Activated naive CD4-positive, alpha-beta T cell treated with anti-CD3 and anti-CD28 coated beads, Interleukin-2, amount 50 U/mL, for 16 hours (primary cell): ENCODE data around the gene MED19.
"Not testable (repeated sequence)": the region's sequence is repeated elsewhere in the genome, so short reads cannot be mapped to it uniquely, and the experiment has no call there.

Source experiments
- DNase-seq: peaks from one replicate; pipeline ENCODE4 v3.0.0-alpha.2; 2020

MED19 gene

GRCh38 chr11:57704932-57705331 is 7.1 kb downstream of the MED19 start:
- DNase-seq, result no peak

DNA sequence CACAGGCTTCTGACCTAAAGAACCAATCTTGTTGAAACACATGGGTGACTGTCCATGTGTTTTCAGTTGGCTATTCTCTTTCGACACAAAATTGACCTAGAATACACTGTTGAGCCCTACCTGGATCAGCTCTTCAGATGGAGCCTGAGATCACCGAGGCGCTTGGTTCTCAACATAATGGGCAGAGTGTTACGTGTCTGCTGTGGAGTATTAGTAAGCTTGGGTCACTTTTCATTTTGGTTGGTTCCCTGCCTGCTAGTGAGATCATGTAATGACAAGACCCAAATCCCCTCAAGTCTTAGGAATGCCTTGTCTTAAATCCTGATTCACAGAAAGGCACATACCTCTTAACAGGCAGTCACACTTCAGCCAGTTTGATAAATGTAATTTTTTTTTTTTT is 8.7 kb downstream of the MED19 start:
- no peak for DNase-seq

DNA sequence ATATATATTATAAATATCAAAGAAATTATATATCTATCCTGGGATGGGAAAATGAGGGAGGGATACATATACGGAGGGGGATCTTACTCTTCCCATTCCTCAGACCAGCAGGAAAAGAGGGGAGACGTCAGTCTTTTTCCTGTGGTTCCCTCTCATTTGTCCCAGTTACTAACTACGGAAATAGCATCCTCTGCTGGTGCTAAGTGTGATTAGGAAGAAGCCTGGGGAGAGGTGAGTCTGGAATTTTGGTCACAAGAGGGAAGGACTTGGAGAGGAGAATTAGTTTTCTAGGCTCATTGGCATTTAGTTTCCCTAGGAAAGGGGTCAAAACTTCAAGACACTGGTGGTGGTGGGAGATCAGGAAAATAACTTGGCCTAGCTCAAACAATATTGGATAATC is 11.6 kb downstream of the MED19 start:
- DNase-seq, result no peak

- no peak for DNase-seq
Observed at GRCh38 chr11:57699813-57700212, 12.2 kb downstream of the MED19 start.

- DNase-seq, result no peak
Observed at GRCh38 chr11:57698843-57699365, 13.1 kb downstream of the MED19 start.

DNA sequence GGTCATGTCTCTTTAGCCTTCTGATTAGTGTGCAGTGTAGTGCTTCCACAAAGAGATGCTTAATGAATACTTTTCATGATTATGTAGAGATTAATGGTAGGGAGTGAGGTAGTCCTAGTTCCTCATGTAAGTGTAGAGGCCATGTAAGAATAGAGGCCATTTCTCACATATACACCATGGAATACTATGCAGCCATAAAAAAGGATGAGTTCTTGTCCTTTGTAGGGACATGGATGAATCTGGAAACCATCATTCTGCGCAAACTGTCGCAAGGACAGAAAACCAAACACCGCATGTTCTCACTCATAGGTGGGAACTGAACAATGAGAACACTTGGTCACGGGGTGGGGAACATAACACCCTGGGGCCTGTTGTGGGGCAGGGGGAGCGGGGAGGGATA is 21.5 kb downstream of the MED19 start:
- not testable (repeated sequence) for DNase-seq

- no peak for DNase-seq
Observed at GRCh38 chr11:57681168-57681567, 30.8 kb downstream of the MED19 start.

GRCh38 chr11:57680552-57680874 is 31.5 kb downstream of the MED19 start:
- DNase-seq, result no peak

DNA sequence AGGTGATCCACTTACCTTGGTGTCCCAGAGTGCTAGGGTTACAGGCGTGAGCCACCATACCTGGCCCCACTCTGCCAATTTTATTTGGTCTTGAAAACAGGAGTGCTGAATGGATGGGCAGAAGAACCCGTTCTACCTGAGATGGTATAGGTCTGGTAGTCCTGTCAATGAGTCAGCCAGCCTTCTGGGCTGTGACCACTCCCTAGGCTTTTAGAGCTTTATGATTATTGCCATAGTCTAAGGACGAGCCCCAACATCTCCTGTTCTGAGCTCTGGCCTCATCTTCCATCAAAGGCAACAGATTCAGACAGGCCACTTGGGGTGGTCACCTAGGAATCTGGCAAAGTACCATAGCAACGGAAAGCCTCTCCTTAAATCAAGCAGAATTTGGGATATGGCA is 32.6 kb downstream of the MED19 start:
- no peak for DNase-seq

GRCh38 chr11:57675176-57675941 is 36.7 kb downstream of the MED19 start:
- no peak for DNase-seq

GRCh38 chr11:57674251-57674650 is 37.8 kb downstream of the MED19 start:
- DNase-seq, result no peak

DNA sequence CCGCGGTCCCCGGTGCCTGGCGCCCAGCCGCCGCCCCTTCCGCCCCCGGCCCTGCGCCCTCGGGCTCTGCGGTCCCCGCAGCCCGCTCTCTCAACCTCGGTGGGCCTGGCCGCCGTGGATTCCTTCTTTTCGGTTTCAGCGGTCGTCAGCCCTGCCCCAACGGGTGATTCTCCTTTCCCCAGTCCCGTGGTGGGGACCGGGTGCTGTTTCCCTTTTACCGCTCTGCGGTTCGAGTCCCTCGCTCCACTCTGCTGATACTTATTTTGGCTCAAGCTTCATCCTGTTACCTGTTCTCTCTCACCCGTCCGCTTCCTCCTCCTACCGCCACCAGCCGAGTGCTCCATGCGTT is 43.6 kb downstream of the MED19 start:
- no peak for DNase-seq

- peak; percentile 99 for DNase-seq
Observed at GRCh38 chr11:57667736-57668433, 44.1 kb downstream of the MED19 start, which contains the start of gene ZDHHC5. TSS of gene ZDHHC5 (plus strand) at chr11:57668114. CDS start at chr11:57673091, 4,977 bp downstream.

DNA sequence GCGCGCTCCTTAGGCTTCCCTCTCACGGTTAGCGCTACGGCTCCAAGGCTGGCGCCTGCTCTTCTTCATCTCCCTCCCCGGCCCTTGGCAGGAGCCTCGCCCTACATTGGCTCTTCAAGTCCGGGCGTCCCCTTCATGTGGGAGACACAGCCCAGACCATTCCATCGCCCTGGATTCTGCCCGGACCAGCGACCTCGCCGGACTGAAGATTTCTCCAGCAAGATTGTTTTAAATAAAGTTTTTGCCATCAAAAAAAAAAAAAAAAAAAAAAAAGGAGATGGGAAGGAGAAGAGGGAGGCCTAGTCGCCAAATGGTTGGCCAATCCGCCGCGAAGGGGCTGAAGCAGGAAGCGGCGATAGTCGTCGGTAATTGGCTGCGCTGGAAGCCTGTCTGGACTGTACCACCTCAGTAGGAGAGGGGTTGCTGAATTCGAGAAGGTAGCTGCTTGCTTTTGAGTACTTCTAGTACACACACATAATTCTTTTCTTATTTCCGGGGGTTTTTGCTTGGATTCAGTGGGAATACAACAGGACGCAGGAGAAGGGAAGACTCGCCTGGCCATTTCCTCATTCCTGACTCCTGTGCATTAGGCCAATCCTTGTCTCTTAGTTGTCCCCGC is 44.8 kb downstream of the MED19 start:
- DNase-seq, result peak; percentile 92

GRCh38 chr11:57663975-57664374 is 48.0 kb downstream of the MED19 start:
- no peak for DNase-seq

- DNase-seq, result no peak
Observed at GRCh38 chr11:57662893-57663292, 49.1 kb downstream of the MED19 start.

DNA sequence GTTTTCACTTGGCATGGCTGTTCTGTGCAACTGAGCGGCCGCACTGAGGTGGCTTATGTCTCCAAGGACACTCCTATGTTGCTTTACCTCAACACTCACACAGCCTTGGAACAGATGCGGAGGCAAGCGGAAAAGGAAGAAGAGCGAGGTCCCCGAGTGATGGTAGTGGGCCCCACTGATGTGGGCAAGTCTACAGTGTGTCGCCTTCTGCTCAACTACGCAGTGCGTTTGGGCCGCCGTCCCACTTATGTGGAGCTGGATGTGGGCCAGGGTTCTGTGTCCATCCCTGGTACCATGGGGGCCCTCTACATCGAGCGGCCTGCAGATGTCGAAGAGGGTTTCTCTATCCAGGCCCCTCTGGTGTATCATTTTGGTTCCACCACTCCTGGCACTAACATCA is 52.3 kb downstream of the MED19 start:
- DNase-seq, result no peak

- DNase-seq, result no peak
Observed at GRCh38 chr11:57658023-57658361, 54.0 kb downstream of the MED19 start.

DNA sequence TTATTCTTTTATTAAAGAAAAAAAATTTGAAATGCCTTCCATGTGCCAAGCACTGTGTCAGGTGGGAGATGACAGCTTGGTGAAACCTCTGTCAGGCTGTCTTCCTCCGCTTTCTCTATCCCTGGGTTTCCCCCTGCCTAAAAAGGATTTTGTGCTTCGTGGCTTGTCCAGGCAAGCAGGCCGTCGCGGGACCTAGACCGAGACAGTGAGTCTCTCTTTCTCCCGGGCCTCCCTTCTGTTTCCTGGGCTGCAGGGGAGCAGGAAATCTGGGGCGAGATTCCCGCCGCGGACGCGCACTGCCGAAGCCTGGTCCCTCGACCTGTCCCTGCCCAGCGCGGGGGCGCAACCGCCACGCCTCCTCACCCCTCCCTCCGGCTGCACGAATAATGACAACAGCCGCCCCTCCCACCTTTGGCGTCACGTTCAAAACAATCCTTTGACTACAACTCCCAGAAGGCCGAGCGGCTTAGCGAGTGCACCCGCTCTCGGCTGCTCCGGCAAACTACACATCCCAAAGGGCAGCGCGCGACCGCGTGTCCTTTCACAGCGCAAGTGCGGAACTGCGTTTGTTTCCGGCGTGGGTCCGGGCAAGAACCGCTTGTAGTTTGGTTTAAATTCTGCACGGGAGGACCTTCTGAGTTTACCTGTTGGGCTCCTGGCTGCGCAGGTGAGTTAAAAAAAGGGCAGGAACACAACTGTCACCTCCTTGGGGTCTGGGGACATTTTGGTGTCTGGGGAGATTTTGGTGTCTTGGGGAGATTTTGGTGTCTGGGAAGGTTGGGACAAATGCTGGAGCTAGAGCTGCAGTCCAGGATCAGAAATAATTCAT is 54.6 kb downstream of the MED19 start, which contains the start of gene CLP1:
Gene CLP1, plus strand, starts transcription at position 569 of the 829 bp plus-strand sequence. CDS start 1,715 bp downstream, outside the sequence.
- peak; percentile 99 for DNase-seq

GRCh38 chr11:57656885-57657193 is 55.2 kb downstream of the MED19 start:
- DNase-seq, result no peak
